GM12891 (cell line): ENCODE measurements around the gene B9D2.

Source experiments
- POLR2A ChIP-seq: IDR thresholded peaks from 2 replicates; pipeline ENCODE4 v1.6.1; 2011; ENCODE audit warnings: low read depth, low read length, control low read depth
- POLR2AphosphoS5 ChIP-seq: IDR thresholded peaks from 2 replicates; pipeline ENCODE4 v1.6.1; 2011; ENCODE audit warnings: low read depth, low read length, control low read depth
- TAF1 ChIP-seq: IDR thresholded peaks from 2 replicates; pipeline ENCODE4 v1.6.1; 2011; ENCODE audit warnings: low read depth, low read length, control low read depth

GRCh38 chr19:41377977-41378709, 14.2 kb upstream of the B9D2 start:
- no peak for TF ChIP-seq TAF1
- TF ChIP-seq POLR2A: no peak
- no peak for TF ChIP-seq POLR2AphosphoS5
